HCT116 (cell line): ENCODE results near the gene TBCD. TPM values are rescaled to one million over a fixed set of nuclear protein-coding genes. Genes with fewer than 3 reads are reported as not detected.
"Not testable (repeated sequence)": the region's sequence is repeated elsewhere in the genome, so short reads cannot be mapped to it uniquely, and the experiment has no call there.

Source experiments
- ATAC-seq: fragments of 200-7000 bp; cut with Tn5 transposase; 2 replicates; pipeline ENCODE4 v1.9.1; 2020; ENCODE audit warnings: mild to moderate bottlenecking, moderate library complexity
- BruUV-seq: library from RNA; stranded (reverse); fragments of 400-500 nt; replicated peaks from 2 replicates; lab custom pipeline; 2021; lab: Mats Ljungman, UMichigan
- CTCF ChIA-PET: fragments of 300-600 bp; sonication (Branson Sonifier 250); formaldehyde crosslinking; loops from one replicate; lab custom pipeline; 2021; ENCODE audit warnings: antibody characterized with exemption; lab: Charles Lee
- POLR2A ChIA-PET: fragments of 300-600, 350-600 bp; sonication (Branson Sonifier 250); formaldehyde crosslinking; loops from one replicate; lab custom pipeline; 2021; ENCODE audit warnings: antibody characterized with exemption; lab: Charles Lee
- RAD21 ChIA-PET, 2 experiments: fragments of 300-600 bp; sonication (Branson Sonifier 250); formaldehyde crosslinking; loops; one replicate each; lab custom pipeline; 2023; ENCODE audit warnings: low total read pairs in 2 of 2; ENCODE audit not compliant: uncharacterized antibody in 2 of 2, unreplicated experiment in 2 of 2, low non-redundant PET in 1 of 2; lab: Charles Lee
- DNase-seq: peaks from one replicate; pipeline ENCODE4 v3.0.0-alpha.2; 2010; ENCODE audit warnings: low read depth, low spot score
- H2AFZ ChIP-seq: fragments of 200-600 bp; shearing (Covaris generic), sonication (generic); 2 replicates; pipeline ENCODE4 v1.6.1; 2017; ENCODE audit warnings: low read depth, mixed run types, mixed read lengths, antibody characterized with exemption, low read length; ENCODE audit not compliant: poor library complexity, severe bottlenecking
- H3K27ac ChIP-seq: 2 replicates; pipeline ENCODE4 v1.5.1; 2012; ENCODE audit warnings: low read depth, low read length
- H3K27me3 ChIP-seq: fragments of 200-600 bp; sonication (generic); 2 replicates; pipeline ENCODE4 v1.6.1; 2016; ENCODE audit warnings: mixed run types, low read length, mixed read lengths; ENCODE audit not compliant: insufficient read depth
- H3K36me3 ChIP-seq, 2 experiments: fragments of 200-500 bp in 1 of 2; fragments of 200-600 bp in 1 of 2; sonication (Bioruptor generic) in 1 of 2; sonication (generic) in 1 of 2; 2 replicates each; pipeline versions ENCODE4 v1.5.1 to v1.6.1; 2014 to 2016; ENCODE audit warnings: low read length in 2 of 2, inconsistent platforms in 1 of 2, mixed read lengths in 1 of 2, mixed run types in 1 of 2; ENCODE audit not compliant: insufficient read depth in 2 of 2, control insufficient read depth in 1 of 2
- H3K4me1 ChIP-seq, 2 experiments: fragments of 200-600 bp in 1 of 2; sonication (generic) in 1 of 2; 2 replicates each; pipeline versions ENCODE4 v1.5.1 to v1.6.1; 2012 to 2017; ENCODE audit warnings: low read length in 2 of 2, inconsistent platforms in 1 of 2, mild to moderate bottlenecking in 1 of 2, mixed read lengths in 1 of 2, mixed run types in 1 of 2, moderate library complexity in 1 of 2; ENCODE audit not compliant: insufficient read depth in 2 of 2, control insufficient read depth in 1 of 2
- H3K4me2 ChIP-seq: fragments of 200-600 bp; sonication (generic); 2 replicates; pipeline ENCODE4 v1.6.1; 2017; ENCODE audit warnings: mixed run types, low read length, mixed read lengths
- H3K4me3 ChIP-seq, 2 experiments: fragments of 200-600 bp in 1 of 2; sonication (generic) in 1 of 2; replicated peaks in 1 of 2; 2 replicates each; pipeline ENCODE4 v1.5.1; 2011 to 2016; ENCODE audit warnings: low read length in 2 of 2, control low read depth in 1 of 2, low read depth in 1 of 2, mild to moderate bottlenecking in 1 of 2, mixed read lengths in 1 of 2, mixed run types in 1 of 2
- H3K79me2 ChIP-seq: fragments of 200-600 bp; sonication (generic); 2 replicates; pipeline ENCODE4 v1.6.1; 2017; ENCODE audit warnings: mild to moderate bottlenecking, mixed run types, low read length, moderate library complexity, mixed read lengths; ENCODE audit not compliant: insufficient read depth
- H3K9ac ChIP-seq: fragments of 200-600 bp; sonication (generic); 2 replicates; pipeline ENCODE4 v1.6.1; 2016; ENCODE audit warnings: low read length, mixed read lengths
- H3K9me2 ChIP-seq: fragments of 200-600 bp; sonication (generic), shearing (Covaris generic); 2 replicates; pipeline ENCODE4 v1.6.1; 2017; ENCODE audit warnings: mixed run types, mild to moderate bottlenecking, moderate library complexity; ENCODE audit not compliant: insufficient read depth
- H3K9me3 ChIP-seq, 2 experiments: fragments of 200-500 bp in 1 of 2; fragments of 200-600 bp in 1 of 2; sonication (Bioruptor generic) in 1 of 2; sonication (generic) in 1 of 2; 2 replicates each; pipeline ENCODE4 v1.6.1; 2014 to 2017; ENCODE audit warnings: low read length in 2 of 2, mixed read lengths in 2 of 2, inconsistent platforms in 1 of 2, low read depth in 1 of 2, mild to moderate bottlenecking in 1 of 2, mixed run types in 1 of 2, moderate library complexity in 1 of 2; ENCODE audit not compliant: control insufficient read depth in 1 of 2, insufficient read depth in 1 of 2
- H4K20me1 ChIP-seq: fragments of 200-600 bp; sonication (generic), shearing (Covaris generic); 2 replicates; pipeline ENCODE4 v1.6.1; 2017; ENCODE audit warnings: mixed run types, mild to moderate bottlenecking, moderate library complexity; ENCODE audit not compliant: insufficient read depth
- CBX3 ChIP-seq: IDR thresholded peaks from 2 replicates; pipeline ENCODE4 v1.6.1; 2012; ENCODE audit warnings: low read depth
- CTCF ChIP-seq, 3 experiments: fragments of 200-600 bp in 1 of 3; sonication (generic) in 1 of 3; IDR thresholded peaks in 2 of 3; conservative IDR thresholded peaks in 1 of 3; 2 replicates each; pipeline ENCODE4 v1.5.1; 2012 to 2017; ENCODE audit warnings: low read depth in 2 of 3, low read length in 2 of 3, antibody characterized with exemption in 1 of 3, borderline replicate concordance in 1 of 3, control low read depth in 1 of 3, mild to moderate bottlenecking in 1 of 3, mixed read lengths in 1 of 3, mixed run types in 1 of 3, moderate library complexity in 1 of 3; ENCODE audit not compliant: insufficient read depth in 1 of 3
- intact Hi-C: fragments of 100-400 bp; cut with micrococcal nuclease; formaldehyde crosslinking; loops from 2 replicates; pipeline ENCODE4 v1.10.0; 2022
- total RNA-seq: library from RNA; stranded (reverse); gene quantifications from one replicate; pipeline ENCODE4 v1.2.1, GENCODE V29; 2021; ENCODE audit not compliant: unreplicated experiment

Gene TBCD
- total RNA-seq, 1 experiment from 2014 or later, result 152 TPM

GRCh38 chr17:82743344-82744219 is 8.3 kb upstream of the TBCD start:
- peaks cover 0 to 5% of the 10 kb centered on the region in 2 experiments; a peak in 1 of 4 replicates for H3K36me3 ChIP-seq
- H3K4me2 ChIP-seq, result no peak overlapping the region
- no peaks in the 10 kb centered on the region for H3K9me2 ChIP-seq
- H3K9me3 ChIP-seq, result peaks cover 17 to 27% of the 10 kb centered on the region in 2 experiments; a peak in 3 of 4 replicates
- RAD21 ChIA-PET, result no interaction called here
- CTCF ChIA-PET, result no interaction called here
- TF ChIP-seq CTCF (IDR thresholded peaks at IDR 0.05 in 2 of 3, conservative IDR thresholded peaks at IDR 0.05 in 1 of 3; ENCODE audit: borderline replicate concordance in 1 of 3, insufficient read depth in 1 of 3, low read depth in 2 of 3, low read length in 2 of 3) (peak in 1 of 3 experiments; percentile 18; a peak in 1 of 6 replicates), CBX3 (no peak)
- POLR2A ChIA-PET, result no interaction called here
- H3K27ac ChIP-seq, result no peak overlapping the region
- no peak overlapping the region for H3K9ac ChIP-seq
- ATAC-seq (peak; percentile 11; the same call in 1 of the 2 replicates), DNase-seq (no peak)
- intact Hi-C loops, result no loop called here
- H2AFZ ChIP-seq, result no peak overlapping the region
- no peaks in the 10 kb centered on the region for H3K27me3 ChIP-seq
- no peaks in the 10 kb centered on the region for H3K4me1 ChIP-seq
- H3K4me3 ChIP-seq, result no peak overlapping the region
- H3K79me2 ChIP-seq, result no peaks in the 10 kb centered on the region
- BruUV-seq, result no TSS peak
- H4K20me1 ChIP-seq, result no peaks in the 10 kb centered on the region

- H3K79me2 ChIP-seq, intact Hi-C loops, CTCF ChIA-PET, H3K4me3 ChIP-seq, POLR2A ChIA-PET, H3K27me3 ChIP-seq, H4K20me1 ChIP-seq, H3K4me1 ChIP-seq, BruUV-seq, H3K36me3 ChIP-seq, H3K4me2 ChIP-seq, H2AFZ ChIP-seq, ATAC-seq, H3K9me2 ChIP-seq, DNase-seq, RAD21 ChIA-PET, H3K27ac ChIP-seq, H3K9ac ChIP-seq: not testable (repeated sequence)
- H3K9me3 ChIP-seq, result peaks cover 17 to 35% of the 10 kb centered on the region in 2 experiments; a peak in 3 of 4 replicates
Measured at GRCh38 chr17:82744736-82745135, 7.1 kb upstream of the TBCD start.
